ENCODE measurements around the gene DPF3.

DPF3 gene

GRCh38 chr14:72673179-72673578 lies 220.7 kb downstream of the DPF3 start:
- no peak for DNase-seq

DNA sequence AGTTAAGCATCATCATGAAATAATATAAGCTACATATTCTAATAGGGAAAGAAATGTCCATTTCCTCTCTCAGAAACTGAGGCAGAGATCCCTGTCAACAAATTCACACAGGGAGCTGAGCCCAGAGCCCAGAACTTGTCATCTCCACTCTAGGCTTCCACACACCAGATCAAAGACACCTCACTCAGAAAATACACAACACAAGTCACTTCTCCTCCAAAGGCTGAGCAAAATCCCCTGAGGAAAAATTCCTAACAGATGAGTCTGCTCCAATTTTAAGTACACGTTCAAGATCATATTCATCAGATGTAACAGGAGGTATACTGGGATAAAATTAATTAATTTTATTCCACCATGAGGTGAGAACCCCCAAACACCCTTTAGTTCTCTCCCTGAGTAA lies 227.3 kb downstream of the DPF3 start:
- DNase-seq = no peak

DNA sequence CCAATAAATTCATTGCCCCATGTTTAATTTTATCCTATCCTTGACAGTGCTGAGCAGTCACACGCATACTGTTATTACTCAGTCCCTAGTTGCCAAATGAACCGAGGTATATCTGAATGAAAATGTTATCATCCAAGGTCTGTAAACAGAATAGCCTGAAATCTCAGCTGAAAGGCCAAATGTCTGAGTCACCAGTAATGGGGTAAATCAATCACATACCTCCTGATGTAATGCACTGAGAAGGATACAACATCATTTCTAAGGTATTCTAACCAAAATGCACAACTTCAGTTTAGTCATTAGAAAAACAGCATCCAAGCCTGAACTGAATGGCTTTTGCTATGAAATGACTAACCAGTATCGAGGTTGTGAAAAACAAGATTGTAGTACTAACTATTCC lies 228.6 kb downstream of the DPF3 start:
- DNase-seq = no peak

GRCh38 chr14:72664651-72665050 lies 229.2 kb downstream of the DPF3 start:
- no peak for DNase-seq

DNA sequence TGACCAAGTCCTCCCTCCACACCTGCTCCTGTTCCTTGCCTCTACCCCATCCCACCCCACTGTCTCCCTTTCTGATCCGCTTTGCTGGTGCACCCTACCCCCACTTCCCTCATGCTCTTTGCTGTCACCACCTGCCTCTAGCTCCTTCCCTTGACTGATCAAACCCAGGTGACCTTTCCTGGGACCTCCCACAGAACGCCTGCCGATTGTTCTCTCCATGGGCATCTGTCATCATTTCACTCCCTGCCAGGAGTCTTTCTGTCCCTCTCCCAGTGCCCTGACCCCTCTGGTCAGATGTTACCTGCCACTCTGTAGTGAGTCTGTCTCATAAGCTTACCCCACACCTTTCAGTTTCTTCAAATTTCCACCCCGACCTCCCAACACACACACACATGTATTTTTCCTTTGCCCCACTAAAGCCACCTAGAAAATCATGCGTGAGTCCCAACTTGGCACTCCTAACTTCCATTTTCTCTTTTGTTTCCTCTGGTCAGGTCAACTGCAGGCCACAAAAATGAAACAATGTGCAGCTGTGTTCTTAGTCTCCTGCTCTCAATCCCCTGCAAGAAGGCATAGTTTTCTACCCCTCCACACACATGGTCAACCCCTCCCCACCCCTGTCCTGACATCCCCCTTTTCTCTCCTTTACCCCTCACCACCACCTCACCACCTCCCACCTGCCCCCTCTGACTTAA lies 229.8 kb downstream of the DPF3 start:
- DNase-seq = no peak

DNA sequence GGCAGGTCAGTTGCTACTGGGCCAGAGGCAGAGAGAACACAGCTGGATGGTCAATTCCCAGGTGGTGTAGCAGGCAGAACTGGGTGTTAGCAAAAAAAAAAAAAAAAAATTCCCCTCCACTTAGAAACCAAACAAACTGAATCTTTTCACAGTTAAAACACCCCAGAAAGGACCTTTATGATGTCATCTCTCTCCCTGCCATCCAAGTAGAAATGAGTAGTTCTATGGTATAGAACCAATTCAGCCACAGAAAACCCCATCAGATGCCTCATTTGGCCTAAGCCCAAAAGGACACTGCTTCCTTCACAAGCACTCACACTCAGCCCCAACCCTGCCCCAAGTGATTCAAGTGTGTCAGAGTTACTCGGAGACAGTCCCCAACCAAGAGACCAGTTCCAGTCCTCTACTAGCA lies 230.8 kb downstream of the DPF3 start:
- peak; percentile 21 to 25 for DNase-seq

- DNase-seq = no peak
These were observed 231.7 kb downstream of the DPF3 start for GRCh38 chr14:72662214-72662613.

DNA sequence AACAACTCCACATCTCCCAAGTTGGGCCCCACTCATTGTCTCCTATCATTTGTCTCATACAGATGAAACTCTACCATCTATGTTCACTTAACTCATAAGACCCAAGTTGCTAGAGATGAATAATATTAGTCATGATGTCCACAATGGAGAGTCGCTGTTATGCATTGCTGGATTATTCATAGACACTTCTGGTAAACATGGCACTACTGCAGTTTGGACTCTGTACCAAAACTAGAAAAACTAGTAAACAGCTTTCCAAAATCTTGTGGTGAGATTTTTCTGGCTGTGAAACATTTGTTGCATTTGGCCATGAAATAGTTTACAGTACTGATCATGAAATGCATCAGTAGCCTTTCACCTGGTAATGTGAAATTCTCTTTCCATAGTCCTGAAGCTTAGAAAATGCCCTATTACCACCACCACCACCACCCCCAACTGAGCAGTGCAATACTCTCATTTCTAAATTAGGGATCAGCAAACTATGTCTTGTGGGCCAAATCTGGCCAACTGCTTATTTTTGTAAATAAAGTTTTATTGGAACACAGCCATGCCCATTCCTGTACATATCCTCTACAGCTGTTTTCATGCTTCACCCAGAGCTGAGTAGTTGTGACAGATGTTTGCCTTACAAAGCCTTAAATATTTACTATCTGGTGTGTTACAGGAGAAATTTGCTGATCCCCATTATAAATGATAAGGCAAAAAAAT lies 236.5 kb downstream of the DPF3 start:
- no peak for DNase-seq

DNA sequence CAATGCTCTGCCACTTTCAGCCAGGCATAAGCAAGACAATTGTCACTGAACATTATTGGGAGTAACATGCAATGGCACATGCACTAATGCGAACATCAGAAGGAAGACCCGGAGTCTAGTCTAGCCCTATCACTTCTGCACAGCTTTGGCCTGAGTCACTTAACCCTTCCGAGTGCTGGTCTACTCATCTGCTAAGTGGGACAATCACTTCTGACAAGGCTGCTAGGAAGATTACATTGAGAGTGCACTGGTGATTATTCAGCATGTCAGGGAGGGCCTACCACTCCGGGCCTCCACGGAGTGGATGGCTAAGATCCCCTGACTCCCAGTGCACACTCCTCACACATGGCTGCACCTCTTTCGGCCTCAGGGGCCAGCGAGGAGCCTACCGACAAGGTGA lies 240.9 kb downstream of the DPF3 start:
- DNase-seq = no peak

- no peak for DNase-seq
These were observed 241.7 kb downstream of the DPF3 start for GRCh38 chr14:72652179-72652578.

DNA sequence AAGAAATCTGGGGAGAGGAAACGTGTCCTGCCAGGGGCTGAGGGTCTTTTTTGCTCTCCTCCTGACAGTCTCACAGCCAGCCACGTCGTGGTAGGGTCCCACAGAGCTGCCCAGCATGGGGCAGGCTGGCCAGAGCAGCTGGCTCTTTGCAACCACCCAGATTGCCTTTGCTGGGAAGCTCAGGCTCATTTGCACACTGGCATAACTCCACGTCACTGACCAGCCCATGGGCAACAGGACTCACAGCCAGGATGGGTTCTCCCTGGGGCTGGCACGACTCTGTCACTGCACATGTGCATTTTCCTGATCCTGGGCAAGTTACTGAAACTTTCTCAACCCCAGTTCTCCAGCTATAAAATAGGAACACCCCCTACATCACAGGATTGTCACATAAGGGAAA lies 242.2 kb downstream of the DPF3 start:
- no peak for DNase-seq

DNA sequence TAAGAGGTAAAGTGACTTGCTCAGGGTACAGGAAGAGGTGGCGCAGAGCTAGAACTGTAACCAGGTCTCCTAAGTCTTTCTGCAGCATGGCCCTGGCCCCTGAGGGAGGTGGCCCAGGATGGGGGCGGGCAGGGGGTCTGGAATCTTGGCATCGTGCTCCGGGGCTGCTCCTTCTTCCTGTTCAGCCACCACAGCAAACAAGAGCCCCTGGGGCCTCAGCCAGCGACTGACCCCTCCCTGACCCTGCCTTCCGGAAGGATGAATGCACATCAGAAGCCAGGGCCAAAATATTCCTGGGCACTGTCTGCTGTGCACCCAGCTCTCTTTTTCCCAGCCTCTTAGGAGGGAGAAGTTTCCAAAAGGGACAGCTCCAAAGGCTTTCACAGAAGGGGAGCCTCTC lies 242.8 kb downstream of the DPF3 start:
- no peak for DNase-seq

GRCh38 chr14:72649603-72650227 lies 244.2 kb downstream of the DPF3 start:
- DNase-seq = no peak

DNA sequence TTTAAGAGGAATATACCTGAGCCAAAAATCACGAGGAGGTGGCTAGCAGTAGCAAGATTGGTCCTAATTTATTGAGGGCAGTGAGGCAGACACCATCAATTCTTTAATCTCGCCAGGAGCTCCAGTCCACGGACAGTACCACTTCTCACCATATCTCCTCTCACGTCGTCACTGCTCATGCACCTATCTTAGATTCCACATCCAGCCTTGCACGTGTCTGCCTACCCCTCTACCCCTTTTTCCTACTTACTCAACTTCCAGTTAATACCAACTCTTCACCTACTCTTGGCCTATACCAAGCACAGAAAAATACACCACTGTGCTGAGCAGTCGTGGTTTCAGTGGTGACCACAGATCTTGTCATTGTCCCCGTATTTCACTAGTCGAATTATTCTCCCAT lies 246.1 kb downstream of the DPF3 start:
- no peak for DNase-seq

DNA sequence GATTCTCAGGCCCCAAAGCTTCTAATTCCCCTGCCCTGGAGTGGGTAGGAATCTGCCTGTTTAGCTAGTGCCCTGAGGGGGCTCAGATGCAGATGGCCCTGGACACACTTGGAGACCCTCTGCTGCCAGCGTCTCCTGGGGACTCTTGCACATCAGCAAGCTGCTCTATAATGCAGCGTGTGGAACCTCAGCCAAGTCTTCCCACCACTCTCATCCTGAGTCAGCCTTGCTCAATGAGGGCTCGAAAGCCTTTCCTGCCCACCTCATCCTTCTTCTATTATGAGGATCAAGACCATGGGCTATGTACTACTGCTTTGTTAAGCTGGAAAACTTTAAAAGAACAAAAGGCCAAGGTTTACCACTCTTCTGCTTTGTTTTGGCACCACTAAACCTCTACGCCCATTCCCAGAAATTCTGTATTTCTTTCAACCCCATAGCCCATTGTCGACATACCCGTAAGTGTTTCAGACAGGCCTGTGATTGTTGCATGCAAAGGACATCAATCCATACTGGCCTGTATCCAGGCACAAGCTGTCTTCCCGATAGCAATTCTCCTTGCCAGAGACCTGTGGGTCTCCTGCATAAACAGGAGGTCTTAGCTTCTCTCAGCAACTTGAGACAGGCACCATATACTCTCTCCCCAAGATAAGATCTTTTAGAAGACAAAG lies 246.9 kb downstream of the DPF3 start:
- DNase-seq = no peak

DNA sequence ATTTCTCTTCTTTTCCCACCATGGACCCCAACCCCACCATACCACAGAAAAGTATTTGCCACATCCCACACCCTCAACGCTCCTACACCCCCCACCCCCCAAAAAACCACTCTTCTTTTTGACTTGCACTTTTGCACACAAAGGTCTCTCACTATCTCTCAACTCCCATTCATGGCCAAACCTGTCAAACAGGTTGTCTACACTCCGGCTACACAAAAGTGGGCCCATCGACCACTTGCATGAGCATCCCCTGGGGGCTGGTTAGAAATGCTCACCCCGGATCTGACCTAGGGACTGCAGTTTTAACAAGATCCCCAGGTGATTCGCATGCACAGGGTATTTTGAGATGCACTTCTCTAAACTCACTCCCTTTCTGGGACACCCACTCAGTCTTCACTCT lies 248.2 kb downstream of the DPF3 start:
- DNase-seq = no peak

- no peak for DNase-seq
These were observed 249.0 kb downstream of the DPF3 start for GRCh38 chr14:72644758-72645489.

DNA sequence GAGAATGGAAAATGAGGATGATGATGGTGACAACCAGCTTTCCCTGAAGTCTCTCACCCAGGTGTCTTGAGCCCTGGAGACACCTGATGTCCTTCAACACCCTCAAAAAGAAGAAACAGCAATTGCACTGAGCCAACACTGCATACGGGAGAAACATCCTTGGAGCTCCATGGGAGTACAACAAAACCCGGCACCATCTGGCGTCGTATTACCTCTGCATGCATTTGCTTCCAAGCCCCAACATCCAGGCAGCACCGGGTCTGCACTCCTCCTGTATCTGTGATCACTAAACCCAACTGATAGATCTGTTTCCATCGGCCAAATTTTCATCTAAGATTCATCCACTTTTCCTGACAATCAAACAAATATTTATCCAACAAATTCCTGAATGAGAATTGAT lies 249.9 kb downstream of the DPF3 start:
- DNase-seq = no peak

DNA sequence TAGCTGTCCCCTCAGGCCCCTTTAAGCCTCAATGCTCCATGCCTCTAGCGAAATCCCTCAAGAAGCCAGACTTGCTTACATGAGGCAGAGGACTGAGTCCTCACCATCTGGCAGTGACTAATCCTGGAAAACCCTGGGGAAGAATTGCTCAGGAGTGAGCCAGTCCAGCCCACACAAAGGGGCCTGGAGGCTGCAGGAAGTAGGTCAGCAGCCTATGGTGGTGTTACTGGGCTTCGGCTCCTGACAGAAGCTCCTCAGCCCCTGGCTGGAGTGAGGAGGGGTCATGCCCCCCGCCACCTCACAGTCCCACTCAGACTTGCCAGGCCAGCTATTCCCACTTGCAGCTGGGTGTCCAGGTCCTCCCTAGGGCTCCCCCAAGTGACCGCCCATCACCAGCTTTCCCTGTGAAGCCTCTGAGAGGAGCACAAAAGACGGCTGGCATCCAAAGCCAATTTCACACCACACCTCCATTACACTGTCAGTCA lies 250.5 kb downstream of the DPF3 start:
- no peak for DNase-seq

DNA sequence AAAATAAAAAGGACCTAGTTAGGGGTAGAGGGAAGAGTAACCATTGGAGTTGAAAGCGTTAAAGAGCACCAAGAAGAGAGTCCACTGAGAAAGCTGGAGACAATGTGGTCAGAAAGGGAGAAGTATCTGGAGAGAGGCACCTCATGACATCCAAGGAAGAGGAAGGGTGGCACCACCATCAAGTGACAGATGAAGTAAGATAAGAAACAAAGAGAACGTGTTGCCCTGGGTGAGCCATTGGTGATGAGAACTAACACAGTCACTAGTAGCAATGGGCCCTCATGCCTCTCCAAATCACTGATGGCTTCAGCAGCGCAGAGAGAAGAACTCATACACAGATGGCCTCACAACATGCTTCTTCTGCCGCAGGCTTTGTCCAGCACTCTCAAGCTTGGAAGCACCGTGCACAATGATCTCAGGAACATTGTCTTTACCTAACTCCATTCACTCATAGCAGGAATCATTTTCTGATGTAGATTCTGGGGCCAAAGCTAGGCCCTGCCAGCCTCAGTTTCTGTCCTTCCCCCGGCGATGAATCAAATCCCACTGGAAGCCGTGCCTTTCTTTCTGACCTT lies 252.9 kb downstream of the DPF3 start:
- DNase-seq = no peak

DNA sequence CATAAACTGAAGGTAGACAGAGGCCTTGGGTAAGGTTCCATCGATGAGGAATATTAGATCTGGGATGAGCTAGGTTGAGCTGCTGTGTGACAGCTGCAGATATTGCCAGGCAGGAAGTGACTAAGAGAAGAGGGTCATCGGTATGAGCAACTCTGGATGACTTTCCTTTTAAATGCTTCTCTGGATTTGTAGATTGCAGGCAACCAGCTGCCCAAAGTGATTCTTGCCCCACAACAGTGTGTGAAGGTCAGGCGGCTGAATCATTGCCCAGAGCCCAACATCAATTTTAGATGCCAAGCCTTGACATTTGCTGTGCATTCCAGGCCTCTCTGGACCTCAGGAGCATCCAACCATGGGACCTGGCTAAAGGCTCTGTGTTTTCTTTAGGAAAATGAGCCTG lies 255.9 kb downstream of the DPF3 start:
- DNase-seq = no peak

DNA sequence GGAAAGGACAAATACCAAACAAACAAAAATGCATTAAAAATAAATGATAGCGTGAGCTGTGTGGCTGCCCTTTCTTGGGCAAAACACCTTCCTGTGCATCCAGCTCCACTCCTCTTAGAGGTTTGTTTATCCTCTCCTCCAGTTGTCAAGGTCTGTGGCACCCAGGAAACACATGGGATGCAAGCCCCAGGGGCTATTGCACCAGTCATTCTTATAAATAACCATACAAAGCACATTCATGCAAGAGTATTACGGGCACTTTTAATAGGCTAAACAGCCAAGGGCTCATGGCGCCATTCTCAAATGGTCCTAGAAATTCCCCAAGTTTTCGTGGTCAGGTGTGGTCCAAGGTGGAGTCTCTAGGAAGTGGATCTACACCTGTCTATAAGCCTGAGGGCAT lies 257.0 kb downstream of the DPF3 start:
- DNase-seq = no peak

DNA sequence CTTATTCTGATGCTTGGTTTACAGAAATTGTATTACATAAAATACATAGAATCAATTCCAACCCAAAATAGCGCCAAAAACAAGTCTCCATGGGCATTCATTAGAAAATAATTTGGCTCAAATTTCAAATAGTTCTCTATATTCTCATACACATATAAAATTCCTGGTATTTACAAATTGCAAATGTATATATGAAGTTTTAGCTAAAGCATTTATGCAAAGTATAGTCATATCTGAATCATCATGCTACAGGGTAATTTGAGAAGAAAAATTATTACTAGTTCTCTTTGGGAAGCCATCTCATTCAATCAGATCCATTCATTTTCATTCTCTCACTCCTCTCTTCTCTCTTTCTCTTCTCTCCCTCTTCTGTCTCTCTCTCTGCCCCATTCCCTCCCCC lies 257.8 kb downstream of the DPF3 start:
- no peak for DNase-seq
